ENCODE data around the gene KCNQ2.

DNA sequence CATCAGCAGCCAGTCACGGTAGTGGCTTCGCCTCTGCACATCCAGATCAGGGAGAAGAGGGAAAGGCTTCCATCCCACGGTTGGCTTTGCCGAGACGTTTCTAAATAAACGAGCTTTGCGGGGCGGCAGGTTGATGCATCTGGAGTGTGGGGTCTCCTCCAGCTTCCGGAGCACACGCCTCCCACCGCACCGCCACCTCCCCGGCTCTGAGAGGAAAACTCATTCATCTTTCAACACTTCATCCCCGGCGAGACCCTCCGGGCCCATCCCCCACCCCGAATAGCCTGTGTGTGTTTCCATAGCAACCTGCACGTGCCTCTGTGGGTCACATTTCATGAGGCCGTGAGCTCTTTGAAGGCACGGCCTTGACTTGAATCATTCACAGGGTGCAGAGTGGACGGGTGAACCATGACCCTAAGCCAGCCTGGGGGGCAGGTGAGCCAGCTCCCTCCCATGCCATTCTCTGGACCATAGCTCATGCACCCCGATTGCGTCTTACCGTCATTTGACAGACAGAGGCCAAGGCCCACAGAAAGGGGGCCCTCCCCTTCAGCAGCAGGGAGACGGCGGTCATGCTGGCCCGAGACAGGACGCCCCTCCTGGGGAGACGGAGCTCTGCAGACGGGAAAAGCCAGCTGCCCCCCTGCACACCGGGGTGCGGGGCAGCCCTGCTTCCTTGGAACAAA lies 95.1 kb downstream of the KCNQ2 start:
- TF ChIP-seq, protein P1, sequence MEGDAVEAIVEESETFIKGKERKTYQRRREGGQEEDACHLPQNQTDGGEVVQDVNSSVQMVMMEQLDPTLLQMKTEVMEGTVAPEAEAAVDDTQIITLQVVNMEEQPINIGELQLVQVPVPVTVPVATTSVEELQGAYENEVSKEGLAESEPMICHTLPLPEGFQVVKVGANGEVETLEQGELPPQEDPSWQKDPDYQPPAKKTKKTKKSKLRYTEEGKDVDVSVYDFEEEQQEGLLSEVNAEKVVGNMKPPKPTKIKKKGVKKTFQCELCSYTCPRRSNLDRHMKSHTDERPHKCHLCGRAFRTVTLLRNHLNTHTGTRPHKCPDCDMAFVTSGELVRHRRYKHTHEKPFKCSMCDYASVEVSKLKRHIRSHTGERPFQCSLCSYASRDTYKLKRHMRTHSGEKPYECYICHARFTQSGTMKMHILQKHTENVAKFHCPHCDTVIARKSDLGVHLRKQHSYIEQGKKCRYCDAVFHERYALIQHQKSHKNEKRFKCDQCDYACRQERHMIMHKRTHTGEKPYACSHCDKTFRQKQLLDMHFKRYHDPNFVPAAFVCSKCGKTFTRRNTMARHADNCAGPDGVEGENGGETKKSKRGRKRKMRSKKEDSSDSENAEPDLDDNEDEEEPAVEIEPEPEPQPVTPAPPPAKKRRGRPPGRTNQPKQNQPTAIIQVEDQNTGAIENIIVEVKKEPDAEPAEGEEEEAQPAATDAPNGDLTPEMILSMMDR (IDR thresholded peaks at IDR 0.05): no peak
- TF ChIP-seq POLR2AphosphoS5 (IDR thresholded peaks at IDR 0.05): no peak
